NCI-H1048 (cell line): ENCODE results near the gene C19orf53.
A peak's percentile ranks its signal among the peaks of the same experiment; 100 is the strongest.

Experiments used
- DNase-seq: peaks from one replicate; lab custom pipeline; 2025; lab: John Stamatoyannopoulos, UW

C19orf53 gene

DNA sequence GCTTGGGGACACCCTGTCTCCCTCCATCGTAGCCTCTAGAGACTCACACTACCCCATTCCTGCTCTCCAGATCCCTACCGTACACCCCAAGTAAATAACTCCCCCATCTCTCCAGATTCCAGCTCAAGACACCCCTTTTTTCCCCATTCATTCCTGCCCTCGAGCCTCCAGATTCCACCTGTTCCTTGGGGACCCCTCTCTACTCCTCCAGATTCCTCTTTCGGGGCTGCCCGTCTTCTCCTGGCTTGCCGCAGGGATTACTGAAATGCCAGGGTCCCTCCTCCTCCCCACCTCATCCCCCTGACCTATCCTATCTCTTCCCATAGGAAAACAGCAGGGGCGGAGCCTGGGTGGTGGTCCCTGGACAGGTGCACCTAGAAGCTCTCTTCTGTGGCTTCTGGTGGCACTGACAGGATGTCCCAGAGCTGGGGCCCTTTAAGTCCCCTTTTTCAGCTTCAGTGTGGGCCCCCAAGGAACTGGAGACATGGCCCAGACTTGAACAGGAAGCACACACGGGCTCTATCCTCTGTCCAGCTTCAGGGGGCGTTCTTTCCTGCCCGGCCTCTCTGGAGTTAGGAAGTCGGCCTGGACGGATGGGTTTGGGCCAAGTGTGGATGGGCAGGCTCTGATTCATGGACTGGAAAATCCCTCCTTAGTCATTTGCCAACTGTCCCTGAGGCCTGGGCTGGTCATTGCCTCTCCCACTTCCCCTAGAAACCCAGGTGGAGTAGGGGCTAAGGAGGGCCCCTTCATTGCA lies 22.2 kb downstream of the C19orf53 start:
- no peak for DNase-seq

DNA sequence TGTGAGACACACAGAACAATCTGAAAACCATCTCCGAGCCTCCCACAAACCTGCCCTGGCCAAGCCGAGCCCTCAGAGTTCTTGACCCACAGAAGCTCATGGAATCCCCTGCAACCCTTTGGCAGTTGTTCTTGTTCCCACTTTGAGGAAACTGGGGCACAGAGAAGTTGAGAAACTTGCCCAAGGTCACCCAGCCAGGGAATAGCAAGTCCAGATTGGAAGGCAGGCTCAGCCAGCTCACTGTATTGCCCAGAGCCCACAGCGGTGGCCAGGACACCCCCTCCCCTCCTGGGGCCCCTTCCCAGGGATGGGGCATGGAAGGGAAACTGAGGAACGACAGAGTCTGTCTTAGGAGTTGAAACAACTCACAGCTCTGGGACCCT lies 22.8 kb downstream of the C19orf53 start:
- DNase-seq = no peak

DNA sequence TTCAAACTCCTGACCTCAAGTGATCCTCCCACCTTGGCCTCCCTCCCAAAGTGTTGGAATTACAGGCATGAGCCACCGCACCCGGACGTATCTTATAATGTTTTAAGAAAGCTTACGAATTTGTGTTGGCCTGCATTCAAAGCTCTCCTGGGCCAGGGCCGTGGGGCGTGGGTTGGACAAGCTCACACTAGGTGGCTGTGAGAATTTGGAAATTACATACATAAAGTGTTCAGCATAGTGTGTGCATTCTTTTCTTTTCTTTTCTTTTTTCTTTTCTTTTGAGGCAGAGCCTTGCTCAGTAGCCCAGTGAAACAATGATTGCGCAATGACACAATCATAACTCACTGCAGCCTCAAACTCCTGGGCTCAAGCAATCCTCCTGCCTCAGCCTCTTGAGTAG lies 23.6 kb downstream of the C19orf53 start:
- DNase-seq = no peak

DNA sequence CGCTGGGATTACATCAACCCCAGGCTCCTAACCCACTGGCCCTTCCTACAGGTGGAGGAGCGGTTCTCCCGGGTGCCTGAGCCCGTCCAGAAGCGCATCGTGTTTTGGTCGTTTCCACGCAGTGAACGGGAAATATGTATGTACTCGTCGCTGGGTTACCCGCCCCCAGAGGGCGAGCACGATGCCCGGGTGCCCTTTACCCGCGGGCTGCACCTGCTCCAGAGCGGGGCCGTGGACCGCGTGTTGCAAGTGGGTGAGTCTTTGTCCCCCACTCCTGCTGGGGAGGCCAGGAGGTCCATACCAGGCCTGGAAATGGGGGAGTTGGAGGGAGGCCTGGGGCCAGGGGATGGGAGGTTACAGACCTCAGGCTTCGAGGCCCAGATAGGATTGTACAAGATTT lies 25.4 kb downstream of the C19orf53 start:
- no peak for DNase-seq

DNA sequence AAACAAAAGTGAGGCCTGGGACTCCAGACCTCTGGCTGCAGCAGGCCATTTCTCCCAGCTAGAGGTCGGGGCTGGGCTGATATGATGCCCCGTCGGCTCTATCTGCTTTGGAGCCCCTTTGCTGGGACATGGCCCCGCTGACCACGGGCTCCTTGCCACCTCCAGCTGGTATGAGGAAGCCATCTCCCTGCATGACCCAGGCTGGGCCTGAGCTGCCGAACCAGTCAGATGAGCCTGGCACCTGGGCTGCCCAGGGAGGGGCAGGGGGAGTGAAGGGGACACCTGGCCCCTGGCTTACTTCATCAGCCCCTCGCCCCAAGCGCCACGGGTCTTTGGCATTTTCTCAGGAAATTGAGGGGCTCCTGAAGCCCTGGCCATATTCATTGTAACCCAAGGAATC lies 28.8 kb downstream of the C19orf53 start:
- no peak for DNase-seq

DNA sequence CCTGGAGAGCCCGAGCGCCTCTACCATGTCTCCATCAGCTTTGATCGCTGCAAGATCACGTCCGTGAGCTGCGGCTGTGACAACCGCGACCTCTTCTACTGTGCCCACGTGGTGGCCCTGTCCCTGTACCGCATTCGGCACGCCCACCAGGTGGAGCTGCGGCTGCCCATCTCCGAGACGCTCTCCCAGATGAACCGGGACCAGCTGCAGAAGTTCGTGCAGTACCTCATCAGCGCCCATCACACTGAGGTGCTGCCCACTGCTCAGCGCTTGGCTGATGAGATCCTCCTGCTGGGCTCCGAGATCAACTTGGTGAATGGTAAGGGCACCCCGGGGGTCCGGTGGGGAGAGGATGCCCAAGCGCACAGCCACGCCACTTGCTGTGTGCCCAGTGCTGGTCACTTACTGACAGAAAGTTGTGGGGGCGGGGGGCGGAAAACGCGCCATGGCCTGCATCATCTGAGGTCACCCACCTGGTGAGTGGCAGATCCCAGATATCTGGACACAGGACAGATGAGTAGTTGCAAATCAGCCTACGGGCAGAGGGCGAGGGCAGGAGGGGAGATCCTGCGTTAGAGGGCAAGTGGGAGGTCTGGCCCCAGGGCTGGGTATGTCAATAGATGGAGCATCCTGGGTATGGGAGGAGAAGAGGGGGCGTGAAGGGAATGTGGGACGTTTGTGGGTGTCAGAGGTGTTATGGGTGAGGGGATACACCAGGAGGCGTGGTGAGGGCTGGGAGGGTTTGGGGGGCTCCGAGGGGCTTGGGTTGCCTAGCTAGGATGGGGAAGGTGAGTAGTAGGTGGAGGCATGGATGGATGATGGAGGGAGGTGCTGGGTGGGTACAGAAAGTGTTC lies 30.8 kb downstream of the C19orf53 start:
- DNase-seq = no peak

DNA sequence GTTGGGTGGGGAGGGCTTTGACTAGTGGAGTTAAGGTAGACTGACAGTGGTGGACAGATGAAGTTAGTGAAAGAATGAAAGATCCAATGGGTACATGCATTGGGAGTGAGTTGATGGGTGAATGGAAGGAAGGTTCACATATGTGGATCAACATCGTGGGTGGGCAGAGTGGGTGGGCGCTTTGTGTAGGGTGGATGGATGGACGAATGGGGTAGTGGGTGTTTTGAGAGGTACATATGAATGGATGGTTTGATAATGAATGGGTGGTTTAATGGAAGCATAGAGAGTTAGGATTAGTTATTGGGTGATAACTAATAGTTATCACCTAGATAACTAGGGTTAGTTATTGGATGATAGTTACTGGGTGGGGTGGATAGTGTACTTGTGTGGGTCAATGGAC lies 32.5 kb downstream of the C19orf53 start:
- no peak for DNase-seq

DNA sequence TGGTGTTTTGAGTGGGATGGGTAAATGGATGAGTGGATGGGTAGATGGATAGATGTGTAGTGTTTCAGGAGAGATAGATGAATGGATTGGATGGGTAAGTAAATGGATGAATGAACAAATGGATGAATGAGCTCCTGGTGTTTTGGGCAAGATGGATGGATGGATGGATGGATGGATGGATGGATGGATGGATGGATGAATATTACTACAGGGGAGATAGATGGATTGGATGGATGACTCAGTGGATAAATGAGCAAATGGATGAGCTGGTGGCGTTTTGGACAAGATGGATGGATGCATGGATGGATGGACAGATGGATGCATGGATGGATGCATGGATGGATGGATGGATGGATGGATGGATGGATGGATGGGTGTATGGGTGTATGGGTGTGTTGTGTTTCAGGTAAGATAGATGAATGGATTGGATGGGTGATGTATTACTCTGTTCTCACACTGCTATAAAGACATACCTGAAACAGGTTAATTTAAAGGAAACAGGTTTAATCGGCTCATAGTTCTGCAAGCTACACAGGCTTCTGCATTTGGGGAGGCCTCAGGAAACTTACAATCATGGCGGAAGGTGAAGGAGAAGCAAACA lies 33.3 kb downstream of the C19orf53 start:
- no peak for DNase-seq

DNA sequence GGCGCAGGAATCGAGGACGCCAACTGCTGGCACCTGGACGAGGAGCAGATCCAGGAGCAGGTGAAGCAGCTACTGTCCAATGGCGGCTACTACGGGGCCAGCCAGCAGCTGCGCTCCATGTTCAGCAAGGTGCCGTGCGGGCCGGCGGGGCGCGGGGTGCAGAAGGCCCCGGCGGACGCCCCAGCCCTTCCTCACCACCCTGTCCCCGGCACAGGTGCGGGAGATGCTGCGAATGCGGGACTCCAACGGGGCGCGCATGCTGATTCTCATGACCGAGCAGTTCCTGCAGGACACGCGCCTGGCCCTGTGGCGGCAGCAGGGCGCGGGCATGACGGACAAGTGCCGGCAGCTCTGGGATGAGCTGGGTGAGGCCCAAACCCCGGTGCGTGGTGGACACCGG lies 34.6 kb downstream of the C19orf53 start:
- DNase-seq = no peak

DNA sequence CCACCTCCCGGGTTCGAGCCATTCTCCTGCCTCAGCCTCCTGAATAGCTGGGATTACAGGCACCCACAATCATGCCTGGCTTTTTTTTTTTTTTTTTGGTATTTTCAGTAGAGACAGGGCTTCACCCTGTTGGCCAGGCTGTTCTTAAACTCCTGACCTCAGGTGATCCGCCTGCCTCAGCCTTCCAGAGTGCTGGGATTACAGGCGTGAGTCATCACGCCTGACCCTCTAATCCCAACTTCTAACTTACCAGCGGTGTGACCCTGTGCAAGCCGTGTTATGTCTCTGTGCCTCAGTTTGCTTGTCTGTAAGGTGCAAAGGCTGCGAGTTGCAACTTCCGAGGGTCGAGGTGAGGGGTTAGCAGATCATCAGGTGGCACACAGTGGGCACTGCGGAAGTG lies 38.3 kb downstream of the C19orf53 start:
- DNase-seq = no peak

DNA sequence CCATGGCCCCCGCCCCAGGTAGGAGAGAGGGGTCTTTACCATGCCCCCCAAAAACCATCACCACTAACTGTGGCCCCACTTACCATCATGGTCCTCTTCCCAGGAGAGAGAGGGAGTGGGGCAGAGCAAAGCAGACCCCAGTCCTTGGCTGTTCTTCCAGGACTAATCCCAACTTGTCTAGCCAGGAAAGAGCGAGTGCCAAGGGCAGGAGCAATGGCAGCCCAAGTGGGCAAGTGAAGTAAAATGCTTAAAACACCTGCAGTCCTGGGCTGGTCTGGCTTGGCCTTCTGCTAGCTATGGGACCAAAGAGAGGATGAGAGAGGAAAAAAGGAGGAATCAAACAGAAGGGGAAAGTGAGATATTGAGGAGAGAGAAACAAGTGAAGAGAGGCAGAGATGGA lies 38.9 kb downstream of the C19orf53 start:
- no peak for DNase-seq

DNA sequence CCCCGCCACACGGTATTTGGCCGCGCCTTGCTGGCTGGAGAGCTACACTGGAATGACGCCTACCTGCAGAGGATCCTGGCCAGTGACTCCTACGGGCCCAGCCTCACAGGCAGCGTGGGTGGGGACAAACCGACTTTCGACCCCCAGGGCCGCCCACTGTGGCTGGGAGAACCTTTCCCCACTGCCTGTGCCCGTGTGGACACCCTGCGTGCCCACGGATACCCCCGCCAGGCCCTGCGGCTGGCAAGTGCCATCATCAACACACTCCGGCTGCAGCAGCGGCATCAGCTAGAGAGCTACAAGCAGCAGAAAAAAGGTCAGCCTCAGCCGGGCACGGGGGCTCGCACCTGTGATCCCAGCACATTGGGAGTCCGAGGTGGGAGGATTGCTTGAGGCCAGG lies 40.3 kb downstream of the C19orf53 start:
- no peak for DNase-seq

DNA sequence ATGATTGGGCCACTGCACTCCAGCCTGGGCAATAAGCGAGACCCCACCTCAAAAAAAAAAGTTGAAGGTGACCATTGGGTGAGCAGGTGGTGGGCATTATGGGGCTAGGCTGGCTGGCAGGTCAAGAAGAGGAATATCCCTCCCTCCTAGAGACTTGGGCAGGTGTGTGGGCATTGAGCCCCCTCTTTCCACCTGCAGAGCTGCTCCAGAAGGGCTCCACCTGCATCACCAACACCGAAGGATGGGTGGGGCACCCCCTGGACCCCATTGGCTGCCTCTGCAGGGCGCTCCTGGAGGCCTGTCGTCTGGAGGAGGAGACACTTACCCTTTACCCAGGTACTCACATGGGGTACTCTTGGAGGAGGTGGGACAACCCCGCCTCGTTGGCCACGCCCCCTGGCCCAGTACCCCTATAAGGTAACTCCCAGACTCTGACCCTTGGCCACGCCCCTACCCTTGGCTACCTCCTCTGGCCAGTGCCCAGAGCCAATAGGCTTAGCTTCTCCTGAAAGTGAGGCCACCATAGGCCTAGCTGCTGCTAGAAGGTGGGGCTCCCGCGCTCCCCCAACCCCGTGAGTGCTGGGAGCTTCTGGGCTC lies 42.9 kb downstream of the C19orf53 start:
- DNase-seq = peak; percentile 54

DNA sequence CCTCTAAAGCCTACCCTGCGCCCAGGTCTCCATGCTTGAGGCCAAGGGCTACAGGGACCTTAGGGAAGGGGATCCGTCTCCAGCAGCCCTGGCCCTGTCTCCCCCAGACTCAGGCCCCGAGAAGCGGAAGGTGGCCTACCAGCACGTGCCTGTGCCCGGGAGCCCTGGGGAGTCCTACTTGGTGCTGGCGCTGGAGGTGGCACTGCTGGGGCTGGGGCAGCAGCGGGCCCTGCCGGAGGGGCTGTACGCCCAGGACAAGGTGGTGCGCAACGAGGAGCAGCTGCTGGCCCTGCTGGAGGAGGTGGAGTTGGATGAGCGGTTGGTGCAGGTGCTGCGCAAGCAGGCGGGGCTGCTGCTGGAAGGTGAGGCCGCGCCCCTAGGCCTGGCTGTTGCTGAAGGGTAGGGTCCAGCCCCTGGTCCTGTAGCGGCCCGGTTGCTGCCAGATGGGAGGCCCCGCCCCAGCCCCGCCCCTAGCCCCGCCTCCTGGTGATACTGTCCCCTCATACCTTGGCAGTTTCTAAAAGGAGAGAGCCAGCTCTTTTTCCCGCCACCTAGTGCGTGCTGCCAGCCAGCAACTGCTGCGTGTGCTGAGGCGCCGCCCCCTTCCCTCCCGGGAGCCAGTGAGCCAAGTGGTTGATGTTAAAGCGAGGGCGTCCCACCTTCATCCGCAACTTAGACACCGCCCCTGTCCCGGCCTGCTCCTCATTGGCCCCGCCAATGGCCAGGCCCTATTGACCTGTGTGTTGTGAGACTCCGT lies 43.5 kb downstream of the C19orf53 start:
- peak; percentile 86 for DNase-seq

DNA sequence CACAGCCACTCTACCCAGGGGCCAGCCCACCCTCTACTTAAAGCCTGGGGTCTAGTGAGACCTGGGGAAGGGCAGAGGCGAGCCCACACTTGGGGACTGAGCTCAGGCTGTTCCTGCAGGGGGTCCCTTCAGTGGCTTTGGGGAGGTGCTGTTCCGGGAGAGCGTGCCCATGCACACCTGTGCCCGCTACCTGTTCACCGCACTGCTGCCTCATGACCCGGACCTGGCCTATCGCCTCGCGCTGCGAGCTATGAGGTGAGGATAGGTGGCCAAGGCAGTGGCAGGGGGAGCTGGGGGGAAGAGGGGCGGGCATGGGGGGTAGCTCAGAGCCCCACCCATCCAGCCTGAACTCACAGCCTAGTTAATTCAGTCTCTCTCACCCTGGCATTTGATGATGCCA lies 45.0 kb downstream of the C19orf53 start:
- DNase-seq = no peak

DNA sequence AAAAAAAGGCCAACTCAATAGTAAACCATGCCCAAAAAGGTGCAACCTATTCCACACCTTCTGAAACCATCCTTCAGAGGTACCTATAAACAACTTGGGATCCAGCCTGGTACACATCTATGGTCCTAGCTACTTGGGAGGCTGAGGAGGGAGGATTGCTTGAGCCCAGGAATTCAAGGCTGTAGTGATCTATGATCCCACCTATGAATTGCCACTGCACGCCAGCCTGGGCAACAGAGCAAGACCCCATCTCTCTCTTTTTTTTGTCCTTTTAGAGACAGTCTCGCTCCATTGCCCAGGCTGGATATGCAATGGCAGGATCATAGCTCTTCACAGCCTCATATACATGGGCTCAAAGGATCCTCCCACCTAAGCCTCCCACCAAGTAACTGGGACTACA lies 47.0 kb downstream of the C19orf53 start:
- no peak for DNase-seq

DNA sequence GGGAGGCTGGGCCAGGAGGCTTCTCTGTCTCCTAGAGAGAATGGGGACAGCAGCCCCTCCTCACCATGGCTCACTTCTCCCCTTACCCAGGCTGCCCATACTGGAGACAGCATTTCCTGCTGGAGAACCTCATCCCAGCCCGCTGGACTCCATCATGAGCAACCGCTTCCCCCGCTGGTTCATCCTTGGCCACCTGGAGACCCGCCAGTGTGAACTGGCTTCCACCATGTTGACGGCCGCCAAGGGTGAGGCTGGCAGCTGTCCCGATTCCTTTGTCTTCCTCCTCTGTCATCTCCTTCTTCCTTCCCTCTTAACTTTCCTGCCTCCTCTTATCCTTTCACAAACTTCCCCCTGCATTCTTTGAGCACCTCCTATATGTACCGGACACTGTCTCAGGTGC lies 49.0 kb downstream of the C19orf53 start:
- no peak for DNase-seq

DNA sequence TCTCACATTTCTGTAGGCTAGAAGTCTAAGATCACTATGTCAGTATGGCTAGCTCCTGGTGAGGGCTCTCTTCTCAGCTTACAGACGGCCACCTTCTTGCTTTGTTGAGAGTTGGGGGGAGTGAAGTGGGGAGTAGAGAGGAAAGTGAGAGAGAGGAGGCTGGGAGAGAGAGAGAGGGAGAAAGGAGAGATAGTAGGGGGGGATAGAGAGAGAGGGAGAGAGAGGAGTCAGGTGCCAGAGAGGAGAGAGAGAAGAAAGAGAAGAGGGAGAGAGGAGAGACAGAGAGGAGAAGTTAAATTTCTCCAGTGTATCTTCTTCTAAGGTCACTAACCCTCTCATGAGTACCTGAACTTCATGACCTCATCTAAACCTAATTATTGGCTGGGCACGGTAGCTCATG lies 49.6 kb downstream of the C19orf53 start:
- DNase-seq = no peak

DNA sequence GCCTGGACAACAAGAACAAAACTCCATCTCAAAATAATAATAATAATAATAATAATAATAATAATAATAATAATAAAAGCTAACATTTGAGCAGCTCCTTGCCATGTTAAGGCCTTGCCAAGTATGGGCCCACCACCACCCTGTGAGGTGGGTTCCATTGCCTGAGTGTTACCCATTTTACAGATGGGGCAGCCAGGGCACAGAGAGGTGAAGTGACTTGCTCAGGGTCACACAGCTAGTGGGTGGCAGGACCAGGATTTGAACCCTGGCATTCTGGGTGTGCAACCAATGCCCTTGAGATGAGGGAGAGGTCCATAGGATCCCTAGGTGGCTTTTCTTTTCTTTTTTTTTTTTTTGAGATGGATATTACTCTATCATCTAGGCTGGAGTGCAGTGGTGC lies 50.4 kb downstream of the C19orf53 start:
- no peak for DNase-seq

DNA sequence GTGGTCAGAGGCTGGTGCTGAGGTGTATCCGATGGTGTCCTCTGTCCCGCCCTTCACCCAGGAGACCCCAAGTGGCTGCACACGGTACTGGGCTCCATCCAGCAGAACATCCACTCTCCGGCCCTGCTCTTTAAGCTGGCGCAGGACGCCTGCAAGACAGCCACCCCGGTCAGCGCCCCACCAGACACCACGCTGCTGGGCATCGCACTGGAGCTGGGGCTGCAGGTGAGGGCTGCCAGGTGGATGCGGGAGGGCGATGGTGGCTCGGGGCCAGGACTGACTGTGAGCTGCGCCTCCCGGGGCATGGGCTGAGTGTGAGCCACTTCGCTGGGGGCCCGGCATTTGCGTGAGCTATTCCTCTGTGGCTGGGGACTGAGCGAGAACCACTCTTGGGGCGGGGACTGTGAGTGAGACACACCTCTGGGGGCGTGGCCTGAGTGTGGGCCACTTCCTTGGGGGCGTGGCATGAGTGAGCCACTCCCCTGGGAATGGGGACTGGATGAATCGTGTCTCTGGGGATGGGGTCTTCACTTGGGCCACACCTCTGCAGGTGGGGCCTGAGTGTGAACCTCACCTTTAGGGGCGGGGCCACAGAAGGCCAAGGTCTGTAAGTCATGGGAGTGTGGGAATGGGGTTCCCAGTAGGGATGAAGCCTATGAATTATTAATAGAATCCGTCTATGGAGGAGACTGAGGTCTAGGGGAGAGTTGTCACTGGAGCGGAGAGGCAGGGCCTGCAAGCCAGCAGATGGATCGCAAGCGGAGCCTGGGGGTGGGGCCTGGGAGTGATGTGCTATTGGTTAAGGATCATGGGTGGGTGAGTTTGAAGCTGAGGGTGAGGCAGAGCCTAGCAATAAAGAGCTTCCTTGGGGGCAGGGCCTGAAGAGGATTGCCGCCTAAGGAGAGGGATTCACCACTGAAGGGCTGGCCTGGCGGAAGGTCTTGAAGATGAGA lies 51.5 kb downstream of the C19orf53 start:
- no peak for DNase-seq
